ENCODE data around the gene IRF2BP1.
"Not testable (repeated sequence)": the region's sequence is repeated elsewhere in the genome, so short reads cannot be mapped to it uniquely, and the experiment has no call there.

The IRF2BP1 gene

DNA sequence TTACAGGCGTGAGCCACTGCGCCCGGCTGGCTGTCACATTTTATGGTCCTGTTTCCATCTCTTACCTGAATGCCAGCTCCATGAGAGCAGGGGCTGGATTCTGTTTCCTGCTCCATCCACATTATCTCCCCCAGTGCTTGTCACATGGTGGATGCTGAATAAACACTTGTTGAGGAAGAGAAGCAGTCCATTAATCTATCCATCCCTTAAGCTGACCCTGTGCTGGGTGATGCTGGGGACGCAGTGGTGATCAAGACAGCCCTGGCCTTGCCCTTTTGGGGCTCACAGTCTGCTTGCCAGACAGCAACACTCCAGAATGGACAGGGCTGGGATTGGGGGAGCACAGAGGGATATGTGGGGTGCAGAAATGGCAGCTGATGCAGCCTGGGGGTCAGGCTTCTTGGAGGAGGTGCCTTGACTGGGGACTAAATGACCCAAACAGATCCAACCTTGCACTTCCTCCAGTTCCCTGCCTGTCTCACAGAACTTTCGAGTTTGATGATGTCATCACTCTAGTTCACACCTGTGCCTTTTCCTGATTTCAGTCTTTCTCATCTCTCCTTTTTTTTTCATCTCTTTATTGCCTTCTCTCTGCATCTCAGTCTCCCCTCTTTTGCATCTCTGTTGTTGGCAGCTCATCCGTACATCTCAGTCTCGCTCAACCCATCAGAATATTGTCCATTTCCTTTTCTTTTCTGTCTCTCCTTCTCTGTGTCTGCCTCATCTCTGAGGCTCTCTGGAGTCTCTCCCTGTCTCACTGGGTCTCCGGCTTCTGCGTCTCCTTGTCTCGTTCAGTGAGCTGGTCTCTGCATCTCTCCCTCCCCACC, 4.6 kb downstream of the IRF2BP1 start:
- DNase-seq = no peak

DNA sequence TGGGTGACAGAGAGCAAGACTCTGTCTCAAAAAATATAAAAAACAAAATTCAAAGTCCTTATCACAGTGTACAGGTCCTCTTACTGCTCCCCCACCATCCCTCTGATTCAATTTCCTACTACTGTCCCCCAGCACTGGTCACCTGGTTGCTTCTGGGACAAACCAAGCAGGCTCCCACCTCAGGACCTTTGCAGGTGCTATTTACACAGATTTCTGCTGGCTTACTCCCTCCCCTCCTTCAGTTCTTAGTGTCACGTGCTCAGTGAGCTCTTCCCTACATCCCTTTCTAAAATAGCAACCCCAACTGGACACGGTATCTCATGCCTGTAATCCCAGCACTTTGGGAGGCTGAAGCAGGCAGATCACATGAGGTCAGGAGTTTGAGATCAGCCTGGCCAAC, 6.0 kb downstream of the IRF2BP1 start:
- no peak for DNase-seq

DNA sequence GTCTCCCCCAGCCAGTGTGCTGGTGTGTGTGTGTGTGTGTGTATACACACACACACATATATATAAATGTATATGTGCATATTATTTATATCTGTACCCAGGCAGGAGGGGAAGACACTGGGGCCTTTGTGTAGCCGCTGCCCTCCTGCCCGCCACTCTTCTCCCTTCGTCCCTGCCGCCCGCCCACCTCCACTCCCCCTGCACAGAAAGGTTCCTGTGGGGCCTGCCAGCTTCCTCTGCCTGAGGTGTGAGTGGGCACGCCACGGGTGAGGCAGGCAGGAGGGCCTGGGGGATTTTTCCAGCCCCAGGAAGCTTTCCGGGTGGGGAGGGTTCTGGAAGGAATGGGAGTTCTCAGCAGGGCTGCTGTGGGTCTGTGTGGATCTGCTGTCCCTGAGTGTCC, 6.9 kb downstream of the IRF2BP1 start:
- no peak for DNase-seq

DNA sequence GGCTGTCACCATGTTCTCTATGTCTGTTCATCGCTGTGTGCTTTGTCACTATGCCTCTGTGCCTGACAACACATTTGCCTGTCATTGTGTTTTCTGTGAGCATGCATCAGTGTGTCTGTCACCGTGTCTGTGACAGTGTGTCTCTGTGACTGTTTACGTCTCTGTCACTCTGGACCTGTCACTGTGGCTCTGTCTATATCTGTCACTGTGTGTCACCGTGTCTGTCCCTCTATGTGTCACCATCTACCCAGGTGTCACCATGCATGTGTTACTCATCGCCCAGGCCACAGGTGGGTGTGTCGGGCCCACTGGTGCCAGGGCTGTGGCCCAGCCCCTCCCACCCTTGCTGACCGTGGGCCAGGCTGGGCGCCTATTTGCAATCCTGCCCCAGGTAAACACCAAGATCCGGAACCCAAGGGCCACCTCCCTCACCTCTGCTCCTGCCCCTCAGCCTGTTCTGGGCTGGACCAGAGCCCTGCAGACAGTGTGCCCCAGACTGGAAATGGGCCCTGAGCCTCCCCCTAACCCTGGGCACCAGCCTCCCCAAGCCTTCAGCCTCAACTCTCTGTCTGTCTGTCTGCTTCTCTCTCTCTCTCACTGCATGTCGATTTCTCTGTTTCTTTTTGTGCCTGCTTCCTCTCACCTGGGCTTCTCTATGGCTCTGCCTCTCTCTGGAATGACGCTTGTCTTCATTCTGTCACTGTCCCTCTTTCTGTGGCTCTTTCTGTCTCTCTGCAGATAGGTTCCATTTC, 7.7 kb downstream of the IRF2BP1 start:
- no peak for DNase-seq

DNA sequence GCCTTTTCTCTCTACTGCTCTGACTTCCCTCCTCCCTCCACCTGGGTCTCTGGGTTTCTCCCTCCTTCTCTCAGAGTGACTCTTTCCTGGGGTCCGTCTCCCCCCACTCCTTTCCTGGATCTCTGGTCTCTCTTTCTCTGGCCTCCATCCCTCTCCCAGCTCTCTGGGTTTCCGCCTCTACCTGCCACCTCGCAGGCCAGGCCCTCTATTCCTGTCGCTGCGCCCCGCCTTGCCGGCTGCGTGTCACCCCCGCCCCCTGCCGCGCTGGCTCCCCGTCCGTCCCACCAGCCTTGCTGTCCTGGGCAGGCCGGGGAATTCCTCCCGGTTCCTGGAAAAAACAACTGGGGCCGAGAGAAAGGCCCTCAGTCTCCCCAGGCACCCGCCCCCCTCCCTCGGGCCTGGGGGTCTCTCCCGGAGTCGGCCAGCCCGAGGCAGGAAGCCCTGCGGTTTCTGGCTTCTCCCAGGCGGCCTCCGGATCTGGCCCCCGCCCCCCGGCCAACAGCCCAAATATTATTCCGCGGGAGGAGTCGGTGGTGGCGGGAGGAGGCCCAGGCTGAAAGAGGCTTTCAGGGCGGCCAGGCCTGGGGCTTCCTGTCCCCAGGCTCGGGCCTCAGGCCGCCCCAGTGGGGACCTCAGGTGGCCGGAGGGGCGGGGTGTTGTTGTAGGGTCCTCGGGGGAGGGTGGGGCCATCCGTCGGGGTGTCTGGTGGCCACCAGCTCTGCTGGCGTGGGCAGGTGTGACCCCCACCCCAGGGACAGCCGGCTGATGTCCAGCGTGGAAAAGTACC, 9.3 kb downstream of the IRF2BP1 start:
- DNase-seq = no peak

DNA sequence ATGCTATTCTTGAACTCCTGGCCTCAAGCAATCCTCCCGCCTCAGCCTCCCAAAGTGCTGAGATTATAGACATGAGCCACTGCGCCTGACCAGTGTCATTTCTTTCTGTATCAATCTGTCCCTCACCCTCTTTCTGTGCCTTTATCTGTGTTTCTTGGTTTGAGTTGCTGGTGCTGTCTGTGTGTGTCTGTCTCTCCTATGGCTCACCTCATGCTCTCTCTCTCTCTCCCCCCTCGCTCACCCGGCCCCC, 9.9 kb downstream of the IRF2BP1 start:
- no peak for DNase-seq

DNA sequence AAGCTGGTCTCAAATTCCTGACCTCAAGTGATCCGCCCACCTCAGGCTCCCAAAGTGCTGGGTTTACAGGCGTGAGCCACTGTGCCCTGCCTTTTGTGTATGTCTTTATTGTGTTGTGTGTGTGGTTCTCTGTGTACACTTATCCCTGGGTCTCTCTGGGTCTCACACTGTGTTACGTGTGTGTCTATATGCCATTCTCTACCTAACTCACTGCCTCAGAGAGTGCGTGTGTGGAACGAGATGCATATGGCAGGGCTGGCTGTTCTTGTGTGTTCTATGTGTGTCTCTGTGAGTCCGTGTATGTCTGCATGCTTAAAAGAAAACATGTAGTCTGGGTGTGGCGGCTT, 11.3 kb downstream of the IRF2BP1 start:
- no peak for DNase-seq

DNA sequence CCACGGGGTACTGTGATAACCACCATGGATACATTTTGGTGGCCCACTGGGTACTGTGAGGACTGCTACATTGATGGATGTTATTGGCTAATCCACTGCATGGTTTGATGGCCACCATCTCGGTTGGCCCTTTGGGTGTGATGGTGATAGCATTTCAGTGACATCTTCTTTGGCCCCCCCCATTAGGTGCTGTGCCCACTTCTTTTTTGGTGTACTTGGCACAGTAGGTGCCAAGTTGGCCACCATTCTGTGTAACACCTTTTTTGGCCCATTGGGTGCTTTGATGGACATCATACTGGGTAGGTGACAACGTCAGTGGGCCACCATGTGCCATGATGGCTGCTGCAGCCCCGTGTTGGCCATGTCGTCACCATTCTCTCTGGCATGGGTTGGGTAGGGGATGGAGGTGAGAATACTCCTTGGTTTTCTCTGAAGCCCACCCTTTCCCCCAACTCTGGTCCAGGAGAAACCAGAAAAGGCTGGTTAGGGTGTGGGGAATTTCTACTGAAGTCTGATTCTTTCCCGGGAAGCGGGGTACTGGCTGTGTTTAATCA, 12.6 kb downstream of the IRF2BP1 start:
- DNase-seq = no peak

DNA sequence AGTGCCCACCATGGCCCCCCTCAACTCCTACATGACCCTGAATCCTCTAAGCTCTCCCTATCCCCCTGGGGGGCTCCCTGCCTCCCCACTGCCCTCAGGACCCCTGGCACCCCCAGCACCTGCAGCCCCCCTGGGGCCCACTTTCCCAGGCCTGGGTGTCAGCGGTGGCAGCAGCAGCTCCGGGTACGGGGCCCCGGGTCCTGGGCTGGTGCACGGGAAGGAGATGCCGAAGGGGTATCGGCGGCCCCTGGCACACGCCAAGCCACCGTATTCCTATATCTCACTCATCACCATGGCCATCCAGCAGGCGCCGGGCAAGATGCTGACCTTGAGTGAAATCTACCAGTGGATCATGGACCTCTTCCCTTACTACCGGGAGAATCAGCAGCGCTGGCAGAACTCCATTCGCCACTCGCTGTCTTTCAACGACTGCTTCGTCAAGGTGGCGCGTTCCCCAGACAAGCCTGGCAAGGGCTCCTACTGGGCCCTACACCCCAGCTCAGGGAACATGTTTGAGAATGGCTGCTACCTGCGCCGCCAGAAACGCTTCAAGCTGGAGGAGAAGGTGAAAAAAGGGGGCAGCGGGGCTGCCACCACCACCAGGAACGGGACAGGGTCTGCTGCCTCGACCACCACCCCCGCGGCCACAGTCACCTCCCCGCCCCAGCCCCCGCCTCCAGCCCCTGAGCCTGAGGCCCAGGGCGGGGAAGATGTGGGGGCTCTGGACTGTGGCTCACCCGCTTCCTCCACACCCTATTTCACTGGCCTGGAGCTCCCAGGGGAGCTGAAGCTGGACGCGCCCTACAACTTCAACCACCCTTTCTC, 13.6 kb downstream of the IRF2BP1 start:
- no peak for DNase-seq

DNA sequence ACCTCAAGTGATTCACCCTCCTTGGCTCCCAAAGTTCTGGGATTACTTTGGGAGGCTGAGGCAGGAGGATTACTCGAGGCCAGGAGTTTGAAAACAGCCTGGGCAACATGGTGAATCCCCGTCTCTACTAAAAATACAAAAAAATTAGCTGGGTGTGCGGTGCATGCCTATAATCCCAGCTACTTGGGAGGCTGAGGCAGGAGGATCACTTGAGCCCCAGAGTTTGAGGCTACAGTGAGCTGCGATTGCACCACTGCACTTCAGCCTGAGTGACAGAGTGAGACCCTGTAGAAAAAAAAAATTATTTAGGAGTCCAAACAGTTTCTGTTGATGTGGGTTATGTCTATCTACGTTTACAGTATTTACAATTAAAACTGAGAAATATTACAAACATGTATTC, 15.1 kb downstream of the IRF2BP1 start:
- DNase-seq = no peak

DNA sequence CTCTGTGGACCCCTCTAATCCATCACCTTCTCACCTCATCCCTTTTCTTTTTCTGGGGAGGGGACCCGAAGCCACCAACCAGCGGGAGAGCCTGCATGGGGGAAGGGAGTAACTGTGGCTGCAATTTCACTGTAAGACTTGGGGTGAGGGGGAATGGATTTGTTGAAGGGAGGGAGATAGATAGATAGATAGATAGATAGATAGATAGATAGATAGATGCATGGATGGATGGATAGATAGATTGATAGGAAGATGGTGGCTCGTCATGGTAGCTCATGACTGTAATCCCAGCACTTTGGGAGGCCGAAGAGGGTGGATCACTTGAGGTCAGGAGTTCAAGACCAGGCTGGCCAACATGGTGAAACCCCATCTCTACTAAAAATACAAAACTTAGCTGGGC, 18.7 kb downstream of the IRF2BP1 start:
- not testable (repeated sequence) for DNase-seq

DNA sequence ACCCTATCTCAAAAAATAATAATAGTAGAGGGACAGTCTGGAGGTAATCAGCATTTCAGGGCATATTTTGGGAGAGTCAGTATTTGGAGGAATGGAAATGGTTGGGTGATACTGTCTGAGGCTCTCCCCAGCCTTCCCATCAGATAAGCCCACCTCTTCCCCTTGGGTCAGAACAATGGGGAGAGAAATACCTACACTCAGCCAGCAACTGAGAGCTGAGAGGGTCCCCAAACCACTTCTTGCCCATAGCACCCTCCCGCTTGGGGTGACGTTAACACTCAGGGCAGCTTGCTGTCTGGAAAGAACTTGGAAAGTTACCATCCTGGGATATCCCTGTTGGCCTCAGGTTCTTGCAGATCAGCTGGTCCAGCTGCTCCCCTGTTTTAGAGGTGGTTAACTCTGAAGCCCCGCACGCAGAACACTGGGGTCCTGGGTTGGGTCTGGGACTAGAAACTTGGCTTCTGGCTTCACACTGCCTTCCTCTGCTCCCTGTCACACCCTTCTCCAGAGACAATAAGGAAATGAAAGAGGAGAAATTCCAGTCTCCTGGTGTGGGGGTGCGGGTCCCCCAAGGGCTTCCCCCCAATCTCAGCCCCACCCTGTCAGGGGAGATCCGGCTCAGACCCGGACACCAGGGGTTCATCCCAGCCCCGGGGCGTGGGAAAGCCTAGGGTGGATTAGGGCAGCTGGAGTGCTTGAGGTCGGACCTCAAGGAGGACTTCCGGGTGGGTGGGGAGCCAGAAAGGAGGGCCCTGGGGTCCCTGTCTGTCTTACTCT, 19.4 kb downstream of the IRF2BP1 start:
- no peak for DNase-seq

DNA sequence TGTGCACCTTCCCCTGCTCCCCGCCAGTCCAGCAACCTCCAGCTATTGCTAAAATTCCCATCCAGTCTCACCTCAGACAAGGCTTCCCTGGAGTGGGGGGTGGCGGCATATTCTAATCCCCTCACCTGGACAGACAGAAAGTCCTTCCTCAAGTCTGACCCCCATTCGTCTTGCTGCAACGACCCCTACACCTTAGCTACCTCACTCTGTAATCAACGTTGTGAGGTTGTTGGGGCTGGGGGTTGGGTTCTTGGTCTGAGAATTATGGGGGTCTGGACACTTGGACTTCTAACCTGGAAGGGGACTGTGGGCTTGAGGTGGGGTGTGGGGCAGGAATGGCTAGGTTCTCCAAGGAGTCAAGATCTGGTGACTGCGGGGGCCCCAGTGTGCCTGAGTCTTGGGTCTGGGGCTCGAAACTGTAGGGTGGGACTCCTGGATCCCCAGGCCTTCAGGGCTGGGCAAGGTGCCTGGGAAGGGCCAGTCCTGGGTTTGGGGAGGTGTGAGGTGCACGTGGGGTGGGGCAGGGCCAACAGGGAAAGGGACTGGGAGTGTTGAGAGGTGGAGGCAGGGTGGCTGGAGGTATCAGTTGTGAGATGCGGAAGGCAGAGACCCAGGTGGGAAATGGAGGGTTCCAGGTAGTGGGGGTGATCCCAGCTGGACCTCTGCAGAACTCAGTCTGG, 20.5 kb downstream of the IRF2BP1 start:
- DNase-seq = no peak

DNA sequence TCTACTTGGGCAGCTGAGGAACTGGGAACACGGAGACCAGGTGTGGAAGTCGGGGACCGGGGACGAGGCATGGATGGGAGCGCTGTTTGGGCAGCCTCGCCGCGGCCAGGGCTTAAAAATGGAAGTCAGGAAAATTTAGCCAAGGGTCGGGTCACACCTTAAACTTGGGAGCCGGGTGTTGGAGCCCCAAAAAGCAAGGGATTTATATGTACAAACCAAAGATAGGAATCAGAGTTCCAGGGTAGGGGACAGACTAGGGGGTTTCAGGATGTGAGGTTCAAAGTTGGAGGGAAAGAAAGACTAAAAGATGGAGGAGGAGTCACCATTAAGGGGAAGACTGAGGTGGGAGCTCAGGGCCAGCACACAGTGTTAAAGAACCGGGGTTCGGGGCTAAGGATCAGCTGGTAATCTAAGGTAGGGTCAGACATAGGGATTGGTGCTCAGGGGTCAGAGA, 21.3 kb downstream of the IRF2BP1 start:
- no peak for DNase-seq

DNA sequence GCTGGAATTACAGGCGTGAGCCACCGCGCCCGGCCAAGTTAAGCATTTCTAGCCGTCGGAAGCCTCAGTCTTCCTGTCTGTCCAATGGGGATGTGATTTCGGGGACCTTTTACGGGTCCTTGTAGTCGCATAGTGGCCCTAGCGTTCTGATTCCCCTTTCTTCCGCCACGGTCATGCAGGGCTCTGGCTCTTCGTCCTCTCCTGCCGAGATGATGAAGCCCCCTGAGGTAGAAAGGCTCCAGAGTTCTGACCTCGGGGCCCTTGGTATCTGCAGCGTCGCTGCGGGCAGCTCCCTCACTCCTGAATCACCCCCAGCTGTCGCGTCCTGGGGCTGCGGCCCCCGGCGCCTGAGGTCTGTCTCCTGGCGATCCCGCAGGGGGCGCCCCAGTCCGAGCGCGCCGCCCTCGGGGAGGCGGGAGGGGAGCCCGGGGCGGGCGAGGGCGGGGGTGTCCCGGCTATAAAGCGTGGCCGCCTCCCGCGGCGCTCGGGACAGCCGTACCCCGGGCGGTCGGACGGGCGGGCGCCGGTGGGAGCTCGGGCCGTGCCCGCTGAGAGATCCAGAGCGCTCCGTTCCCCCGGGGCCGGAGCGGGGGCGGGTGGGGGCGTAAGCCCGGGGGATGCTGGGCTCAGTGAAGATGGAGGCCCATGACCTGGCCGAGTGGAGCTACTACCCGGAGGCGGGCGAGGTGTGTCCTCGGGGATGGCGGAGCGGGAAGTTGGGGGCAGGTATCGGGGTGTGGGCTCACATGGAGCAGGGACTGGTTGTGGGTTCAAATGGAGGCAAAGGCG, 21.9 kb downstream of the IRF2BP1 start, which contains the start of gene FOXA3:
FOXA3 (plus strand) TSS at position 487 of the 789 bp plus-strand sequence; CDS start at position 618, 131 bp downstream.
- peak; percentile 11 to 29 for DNase-seq

DNA sequence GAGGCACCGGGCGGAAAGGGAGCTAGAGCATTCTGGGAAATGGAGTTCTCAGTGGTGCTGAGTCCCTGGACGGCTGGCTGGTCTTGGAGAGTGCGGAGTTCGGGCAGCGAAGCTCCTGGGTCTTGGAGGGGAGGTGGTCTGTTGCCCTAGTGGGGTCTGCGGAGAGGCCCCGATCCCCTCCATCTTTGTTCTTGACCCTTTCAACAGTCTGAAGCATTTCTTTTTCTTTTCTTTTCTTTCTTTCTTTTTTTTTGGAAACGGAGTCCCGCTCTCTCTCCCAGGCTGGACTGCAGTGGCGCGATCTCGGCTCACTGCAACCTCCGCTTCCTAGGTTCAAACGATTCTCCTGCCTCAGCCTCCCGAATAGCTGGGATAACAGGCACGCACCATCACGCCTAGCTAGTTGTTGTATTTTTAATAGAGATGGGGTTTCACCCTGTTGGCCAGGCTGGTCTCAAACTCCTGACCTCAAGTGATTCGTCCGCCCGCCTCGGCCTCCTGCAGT, 22.6 kb downstream of the IRF2BP1 start:
- DNase-seq = no peak

DNA sequence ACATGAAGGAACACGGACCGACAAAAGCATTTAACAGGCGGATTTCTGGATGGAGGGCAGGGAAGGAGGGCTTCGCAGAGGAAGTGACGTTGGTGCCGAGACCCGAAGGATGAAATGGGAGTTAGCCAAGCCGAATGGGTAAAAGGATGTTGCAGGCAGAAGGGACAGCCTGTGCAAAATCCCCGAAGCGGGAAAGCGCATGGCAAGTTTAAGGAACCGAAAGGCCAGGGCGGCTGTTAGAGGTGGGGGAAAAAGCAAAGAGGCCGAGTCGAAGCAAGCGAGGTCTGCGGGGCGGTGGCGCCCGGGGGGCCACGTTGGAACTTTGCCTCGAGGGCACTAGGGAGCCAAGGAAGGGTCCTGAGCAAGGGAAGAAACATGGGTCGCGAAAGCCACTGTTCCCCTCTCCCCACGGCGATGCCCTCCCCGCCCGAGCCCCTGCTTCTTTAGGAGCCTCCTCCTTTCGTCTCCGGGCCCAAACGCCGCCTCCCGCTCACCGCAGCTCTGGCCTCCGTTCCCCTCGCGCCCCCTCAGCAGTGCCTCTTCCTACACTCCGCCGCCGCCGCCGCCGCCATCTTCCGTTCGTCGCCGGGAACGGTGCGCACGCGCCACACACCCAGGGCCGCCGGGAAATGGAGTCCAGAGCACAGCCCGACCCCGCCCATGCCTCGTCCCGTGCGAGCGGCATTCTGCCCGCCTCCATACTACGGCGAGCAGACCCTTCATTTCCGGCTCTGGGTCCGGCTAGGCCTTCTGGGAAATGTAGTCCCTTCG, 23.2 kb downstream of the IRF2BP1 start, which contains the start of gene SYMPK:
SYMPK (minus strand) TSS at position 584 of the 771 bp plus-strand sequence. CDS start 8,652 bp downstream, outside the sequence.
- DNase-seq = peak; percentile 97 to 98

DNA sequence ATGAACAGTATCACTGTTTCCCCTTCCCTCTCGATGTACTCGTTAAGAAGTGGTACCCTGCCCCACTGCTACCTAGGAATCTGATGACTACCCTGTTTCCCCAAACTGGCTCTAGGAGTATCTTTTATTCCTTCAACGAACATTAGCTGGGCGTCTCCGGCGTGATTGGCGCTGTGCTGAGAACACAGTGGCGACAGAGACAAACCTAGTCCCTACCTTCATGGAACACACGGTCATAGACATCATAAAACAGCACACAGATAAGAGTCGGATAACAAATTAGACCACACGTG, 23.7 kb downstream of the IRF2BP1 start:
- no peak for DNase-seq
